GM12872 (cell line): ENCODE measurements around the gene ARHGEF25.

Experiments used
- TF ChIP-seq, protein P1 (sequence below): IDR thresholded peaks from 3 replicates; pipeline ENCODE4 v1.5.1; 2011; ENCODE audit warnings: low read depth, mild to moderate bottlenecking, low read length, moderate library complexity; ENCODE audit not compliant: insufficient read depth

ARHGEF25 gene

GRCh38 chr12:57607958-57608663, 3.1 kb upstream of the ARHGEF25 start:
- TF ChIP-seq, protein P1, sequence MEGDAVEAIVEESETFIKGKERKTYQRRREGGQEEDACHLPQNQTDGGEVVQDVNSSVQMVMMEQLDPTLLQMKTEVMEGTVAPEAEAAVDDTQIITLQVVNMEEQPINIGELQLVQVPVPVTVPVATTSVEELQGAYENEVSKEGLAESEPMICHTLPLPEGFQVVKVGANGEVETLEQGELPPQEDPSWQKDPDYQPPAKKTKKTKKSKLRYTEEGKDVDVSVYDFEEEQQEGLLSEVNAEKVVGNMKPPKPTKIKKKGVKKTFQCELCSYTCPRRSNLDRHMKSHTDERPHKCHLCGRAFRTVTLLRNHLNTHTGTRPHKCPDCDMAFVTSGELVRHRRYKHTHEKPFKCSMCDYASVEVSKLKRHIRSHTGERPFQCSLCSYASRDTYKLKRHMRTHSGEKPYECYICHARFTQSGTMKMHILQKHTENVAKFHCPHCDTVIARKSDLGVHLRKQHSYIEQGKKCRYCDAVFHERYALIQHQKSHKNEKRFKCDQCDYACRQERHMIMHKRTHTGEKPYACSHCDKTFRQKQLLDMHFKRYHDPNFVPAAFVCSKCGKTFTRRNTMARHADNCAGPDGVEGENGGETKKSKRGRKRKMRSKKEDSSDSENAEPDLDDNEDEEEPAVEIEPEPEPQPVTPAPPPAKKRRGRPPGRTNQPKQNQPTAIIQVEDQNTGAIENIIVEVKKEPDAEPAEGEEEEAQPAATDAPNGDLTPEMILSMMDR = no peak

- TF ChIP-seq, protein P1 = no peak
Measured at GRCh38 chr12:57609101-57609780, 2.0 kb upstream of the ARHGEF25 start.

DNA sequence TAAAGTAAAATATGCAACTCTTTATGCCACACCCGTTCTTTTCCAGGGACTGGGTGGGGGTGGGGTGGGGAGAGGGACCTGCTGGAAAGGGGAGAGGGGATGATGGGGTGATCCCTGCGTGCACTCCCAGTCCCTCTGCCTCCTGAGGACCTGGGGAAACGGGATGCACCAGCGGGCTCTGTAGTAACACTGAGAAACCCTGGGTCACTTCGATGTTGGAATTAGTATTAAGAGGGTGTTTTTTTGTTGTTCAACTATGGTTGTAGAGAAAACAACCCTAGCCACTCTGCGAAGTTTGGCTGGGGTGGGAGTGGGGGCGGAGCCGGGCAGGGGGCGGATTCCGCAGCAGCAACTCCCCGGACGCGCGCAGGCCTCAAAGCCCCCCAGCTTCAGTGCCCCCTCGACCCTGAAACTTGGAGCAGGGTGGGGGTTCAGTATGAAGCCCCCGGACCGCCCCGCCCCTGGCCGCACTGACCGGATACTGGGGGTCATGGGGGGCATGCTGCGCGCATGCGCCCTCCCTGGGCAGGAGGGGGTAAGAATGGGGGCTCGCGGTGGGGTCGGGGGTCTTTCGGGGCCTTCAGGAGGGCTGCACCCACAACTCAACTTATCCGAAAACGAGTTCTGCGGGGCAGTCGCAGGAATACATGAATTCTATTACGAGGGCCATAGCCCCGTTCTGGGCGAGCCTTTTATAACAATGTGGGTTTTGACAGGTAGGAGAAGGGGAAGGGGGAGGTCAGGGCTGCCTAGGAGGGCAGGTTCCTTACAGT, 1.3 kb upstream of the ARHGEF25 start:
- TF ChIP-seq, protein P1 = no peak

DNA sequence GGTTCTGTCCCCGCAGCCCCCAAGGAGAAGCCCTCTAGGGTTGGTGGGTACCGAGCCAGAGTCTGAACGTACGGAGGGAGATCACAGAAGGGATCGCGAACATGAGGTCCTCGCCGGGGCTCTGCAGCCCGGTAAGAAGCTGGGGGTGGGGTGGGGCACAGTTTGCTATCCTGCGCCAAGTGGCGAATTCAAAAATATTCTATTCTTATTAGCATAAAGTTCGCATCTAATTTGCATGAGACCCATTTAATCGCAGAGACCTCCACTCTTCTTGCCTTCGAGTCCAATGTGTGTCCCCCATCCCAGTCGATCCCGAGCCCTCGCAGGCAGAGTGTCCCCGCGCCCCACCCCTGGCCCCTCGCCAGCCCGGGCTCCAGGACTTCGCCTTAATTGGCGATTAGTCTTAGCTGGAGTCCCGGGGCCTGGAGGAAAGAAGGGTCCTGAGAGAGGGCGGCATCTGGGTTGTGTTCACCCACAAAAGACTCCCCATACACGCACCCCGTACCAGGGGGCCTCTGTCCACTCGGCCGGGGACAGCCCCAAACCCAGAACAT, 604 bp upstream of the ARHGEF25 start:
- TF ChIP-seq, protein P1 = no peak

DNA sequence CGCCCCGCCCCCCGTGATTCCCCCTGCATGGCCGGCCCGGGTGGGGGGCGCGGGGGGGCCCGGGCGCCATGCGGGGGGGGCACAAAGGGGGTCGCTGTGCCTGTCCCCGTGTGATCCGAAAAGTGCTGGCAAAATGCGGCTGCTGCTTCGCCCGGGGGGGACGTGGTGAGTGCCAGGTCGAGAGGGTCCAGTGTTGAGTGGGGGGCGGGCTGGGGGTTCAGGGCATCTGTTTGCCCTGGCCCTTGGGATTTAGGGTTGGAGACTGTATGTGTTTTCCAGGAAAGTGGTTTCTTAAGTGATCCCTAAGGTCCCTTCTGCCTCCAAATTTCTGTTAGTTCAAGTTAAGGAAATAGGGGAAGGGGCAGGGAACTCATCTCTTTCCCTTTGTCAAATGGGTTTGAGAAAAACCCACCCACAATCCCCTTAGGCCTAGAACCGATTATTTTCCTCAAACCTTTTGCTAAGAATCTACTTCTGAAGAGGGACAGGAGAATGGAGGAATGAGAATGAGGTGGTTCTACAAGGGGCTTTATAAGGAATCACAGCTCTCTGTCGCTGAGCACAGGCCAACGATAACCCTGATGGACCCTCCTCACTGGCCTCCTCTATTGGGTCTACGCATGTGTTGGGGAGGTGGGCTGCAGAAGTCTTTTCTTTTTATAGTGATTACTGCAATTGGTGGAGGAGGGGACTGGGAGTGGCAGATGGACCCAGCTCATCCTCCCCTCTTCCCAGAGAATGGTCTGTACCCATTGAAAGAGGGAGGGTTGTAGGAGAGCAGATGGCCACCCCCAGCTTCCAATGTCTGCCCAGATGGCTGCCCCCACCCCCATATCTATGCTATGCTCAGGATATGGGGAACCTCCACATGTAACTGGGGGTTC, 834 bp downstream of the ARHGEF25 start:
- TF ChIP-seq, protein P1 = no peak

DNA sequence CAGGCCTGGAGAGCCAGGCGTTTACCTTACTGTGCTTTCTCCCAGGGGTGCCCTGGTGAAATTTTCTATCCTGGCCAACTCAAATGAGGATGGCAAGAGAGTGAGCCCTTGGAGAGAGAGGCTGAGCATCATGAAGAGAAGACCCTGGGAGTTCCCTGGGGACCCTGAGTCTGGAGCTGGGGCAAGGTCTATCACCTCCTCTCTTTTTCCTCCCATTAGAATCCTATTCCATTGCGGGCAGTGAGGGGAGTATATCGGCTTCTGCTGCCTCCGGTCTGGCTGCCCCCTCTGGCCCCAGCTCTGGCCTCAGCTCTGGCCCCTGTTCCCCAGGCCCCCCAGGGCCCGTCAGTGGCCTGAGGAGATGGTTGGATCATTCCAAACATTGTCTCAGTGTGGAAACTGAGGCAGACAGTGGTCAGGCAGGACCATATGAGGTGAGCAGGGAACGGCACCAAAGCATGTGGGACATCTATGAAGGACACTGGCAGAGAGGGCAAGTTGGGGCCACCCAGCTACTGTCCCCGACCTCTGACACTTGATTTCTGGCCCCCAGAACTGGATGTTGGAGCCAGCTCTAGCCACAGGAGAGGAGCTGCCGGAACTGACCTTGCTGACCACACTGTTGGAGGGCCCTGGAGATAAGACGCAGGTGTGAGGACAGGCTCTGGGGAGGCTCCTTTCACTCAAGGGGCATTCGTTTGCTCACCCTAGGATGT, 1.6 kb downstream of the ARHGEF25 start:
- TF ChIP-seq, protein P1 = no peak
